ENCODE results near the gene MEP1B. TPM values are rescaled to one million over a fixed set of nuclear protein-coding genes. Genes with fewer than 3 reads are reported as not detected.

MEP1B gene
- total and polyA plus RNA-seq, 2 donors (not counting 1 experiment from before 2014, with no cell fraction given) = 0.03 TPM; not detected in 1

DNA sequence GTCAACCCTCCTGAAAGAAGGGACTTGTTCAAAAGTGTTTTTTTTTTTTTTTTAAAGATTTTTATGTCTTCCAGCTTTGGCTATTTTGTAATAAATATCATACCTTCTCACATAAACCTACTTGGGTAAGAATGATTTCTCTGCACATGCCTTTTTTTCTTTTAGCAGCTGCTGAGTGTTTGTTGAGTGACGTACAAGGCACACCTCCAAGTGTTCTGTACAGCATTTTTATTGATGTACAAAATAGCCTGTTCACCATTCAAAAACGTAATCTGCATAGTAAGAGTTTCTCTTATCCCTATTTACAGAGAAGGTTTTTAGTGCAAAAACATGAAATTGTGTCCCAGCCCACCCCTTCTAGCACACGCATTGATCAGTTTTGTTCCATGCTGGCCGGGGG is 77.6 kb downstream of the MEP1B start:
- H3K9ac ChIP-seq (ENCODE audit: low read length) = no peak overlapping the region
- no peaks in the 10 kb centered on the region for H3K4me1 ChIP-seq (ENCODE audit: control insufficient read depth in 2 of 2, insufficient read depth in 2 of 2, low read length in 2 of 2)
- no peaks in the 10 kb centered on the region for H3K9me3 ChIP-seq (ENCODE audit: control extremely low read depth in 1 of 3, control insufficient read depth in 2 of 3, insufficient read depth in 1 of 3, low read length in 2 of 3)
- DNase-seq (no peak), ATAC-seq (ENCODE audit: low read depth) (no peak)
- no peaks in the 10 kb centered on the region for H3K36me3 ChIP-seq (replicated peaks in 1 of 2; ENCODE audit: control extremely low read depth in 1 of 2, control insufficient read depth in 1 of 2, extremely low read depth in 1 of 2, insufficient read depth in 2 of 2, low read length in 1 of 2)
- H2AFZ ChIP-seq (ENCODE audit: insufficient read depth, low read depth, low read length, poor library complexity, severe bottlenecking) = no peak overlapping the region
- H3K27ac ChIP-seq (ENCODE audit: low read length in 2 of 2) = no peak overlapping the region
- intact Hi-C loops (cut with micrococcal nuclease) = no loop called here
- H3K4me2 ChIP-seq (replicated peaks; ENCODE audit: low read depth, low read length, poor library complexity, severe bottlenecking) = no peak overlapping the region
- H3K4me3 Mint-ChIP-seq = no peak overlapping the region
- no peak overlapping the region for H3K27ac Mint-ChIP-seq
- no peak for TF ChIP-seq EZH2 (IDR thresholded peaks at IDR 0.05; ENCODE audit: borderline replicate concordance, insufficient read depth, low read depth, low read length, poor library complexity, severe bottlenecking)
- TF ChIP-seq, protein P1, sequence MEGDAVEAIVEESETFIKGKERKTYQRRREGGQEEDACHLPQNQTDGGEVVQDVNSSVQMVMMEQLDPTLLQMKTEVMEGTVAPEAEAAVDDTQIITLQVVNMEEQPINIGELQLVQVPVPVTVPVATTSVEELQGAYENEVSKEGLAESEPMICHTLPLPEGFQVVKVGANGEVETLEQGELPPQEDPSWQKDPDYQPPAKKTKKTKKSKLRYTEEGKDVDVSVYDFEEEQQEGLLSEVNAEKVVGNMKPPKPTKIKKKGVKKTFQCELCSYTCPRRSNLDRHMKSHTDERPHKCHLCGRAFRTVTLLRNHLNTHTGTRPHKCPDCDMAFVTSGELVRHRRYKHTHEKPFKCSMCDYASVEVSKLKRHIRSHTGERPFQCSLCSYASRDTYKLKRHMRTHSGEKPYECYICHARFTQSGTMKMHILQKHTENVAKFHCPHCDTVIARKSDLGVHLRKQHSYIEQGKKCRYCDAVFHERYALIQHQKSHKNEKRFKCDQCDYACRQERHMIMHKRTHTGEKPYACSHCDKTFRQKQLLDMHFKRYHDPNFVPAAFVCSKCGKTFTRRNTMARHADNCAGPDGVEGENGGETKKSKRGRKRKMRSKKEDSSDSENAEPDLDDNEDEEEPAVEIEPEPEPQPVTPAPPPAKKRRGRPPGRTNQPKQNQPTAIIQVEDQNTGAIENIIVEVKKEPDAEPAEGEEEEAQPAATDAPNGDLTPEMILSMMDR (IDR thresholded peaks at IDR 0.05) = no peak
- H3K4me3 ChIP-seq (ENCODE audit: control extremely low read depth in 1 of 5, extremely low read depth in 1 of 5, insufficient read depth in 1 of 5, low read depth in 2 of 5, low read length in 4 of 5) = no peak overlapping the region
- peaks cover 0 to 2% (median 0%) of the 10 kb centered on the region in 4 experiments for H3K27me3 ChIP-seq (replicated peaks in 1 of 4; ENCODE audit: control extremely low read depth in 1 of 4, control insufficient read depth in 3 of 4, insufficient read depth in 4 of 4, low read length in 3 of 4)
- WGBS (ENCODE audit: insufficient coverage) = 100% methylated on average over 1 of the region's 4 CpGs
- H4K20me1 ChIP-seq (ENCODE audit: control insufficient read depth, insufficient read depth, low read length, poor library complexity, severe bottlenecking) = no peaks in the 10 kb centered on the region
- no peaks in the 10 kb centered on the region for H3K9me3 Mint-ChIP-seq (ENCODE audit: insufficient read depth)
- no peaks in the 10 kb centered on the region for H3K4me1 Mint-ChIP-seq
- peaks cover 20% of the 10 kb centered on the region for H3K27me3 Mint-ChIP-seq
- ChIA-PET POLR2A (no interaction called here), CTCF (no interaction called here)
- no peaks in the 10 kb centered on the region for H3K79me2 ChIP-seq (ENCODE audit: control insufficient read depth, insufficient read depth, low read length)

Small RNA genes lying within 50 kb of the gene (small RNA-seq; reads per million reads assigned to genes)
- not detected for gene RF00019 (ENCODE audit: insufficient read length, low read depth, low replicate concordance)
- gene RNA5SP453 (ENCODE audit: insufficient read length, low read depth, low replicate concordance) = not detected

Other genes starting within 250 kb of the MEP1B start
- 89.8 and 95.5 TPM in 2 replicates for gene TRAPPC8, start 246.9 kb upstream of the MEP1B start, total RNA-seq
- gene TRAPPC8, start 246.9 kb upstream of the MEP1B start, polyA plus RNA-seq = 52.1 and 53.6 TPM in 2 replicates
- 5.6 and 6.4 TPM in 2 replicates for gene RNF125, start 171.2 kb upstream of the MEP1B start, total RNA-seq
- gene RNF125, start 171.2 kb upstream of the MEP1B start, polyA plus RNA-seq = 7.7 and 12.1 TPM in 2 replicates
- gene RNF138, start 98.2 kb upstream of the MEP1B start, total RNA-seq = 60.8 and 63.0 TPM in 2 replicates
- 30.9 and 132 TPM in 2 replicates for gene RNF138, start 98.2 kb upstream of the MEP1B start, polyA plus RNA-seq

All from B cell (primary cell).